Type B pancreatic cell (in vitro differentiated cells): ENCODE measurements around the gene MMP14. TPM values are rescaled to one million over a fixed set of nuclear protein-coding genes. Genes with fewer than 3 reads are reported as not detected.
A peak's percentile ranks its signal among the peaks of the same experiment; 100 is the strongest.
"Not testable (repeated sequence)": the region's sequence is repeated elsewhere in the genome, so short reads cannot be mapped to it uniquely, and the experiment has no call there.

Experiments
- DNase-seq: peaks from one replicate; pipeline ENCODE4 v3.0.0; 2021; ENCODE audit warnings: mixed read lengths; ENCODE audit not compliant: unreplicated experiment; ENCODE audit errors: extremely low spot score
- H3K27ac Mint-ChIP-seq: 2 replicates; pipeline ENCODE4 v1.8.0; 2021; ENCODE audit warnings: mild to moderate bottlenecking, mixed read lengths
- H3K27me3 Mint-ChIP-seq: 2 replicates; pipeline ENCODE4 v1.8.0; 2021; ENCODE audit warnings: mixed read lengths
- H3K36me3 Mint-ChIP-seq: 2 replicates; pipeline ENCODE4 v1.8.0; 2021; ENCODE audit warnings: mixed read lengths
- H3K4me1 Mint-ChIP-seq: one replicate; pipeline ENCODE4 v1.8.0; 2021; ENCODE audit warnings: mixed read lengths; ENCODE audit not compliant: unreplicated experiment
- H3K4me3 Mint-ChIP-seq: 2 replicates; pipeline ENCODE4 v1.8.0; 2021; ENCODE audit warnings: mild to moderate bottlenecking, mixed read lengths
- H3K9me3 Mint-ChIP-seq: 2 replicates; pipeline ENCODE4 v1.8.0; 2021; ENCODE audit warnings: mixed read lengths
- CTCF ChIP-seq: fragments of 200-600 bp; sonication (generic); conservative IDR thresholded peaks from 2 replicates; pipeline ENCODE4 v1.5.0; 2021; ENCODE audit warnings: antibody characterized with exemption, mild to moderate bottlenecking
- long read RNA-seq: library from polyadenylated mRNA; unstranded; transcript quantifications from one replicate; pipeline ENCODE4 v2.0.0, GENCODE V29; 2020
- total RNA-seq: library from RNA; stranded (reverse); gene quantifications from 2 replicates; pipeline ENCODE4 v1.2.1, GENCODE V29; 2021; ENCODE audit warnings: low replicate concordance

MMP14 gene
- total RNA-seq, result 115 and 137 TPM in 2 replicates
- long read RNA-seq, result 0 reads

- peak; percentile 60 for TF ChIP-seq CTCF
- Mint-ChIP-seq H3K36me3 (peaks cover 4% of the 10 kb centered on the region), H3K4me3 (peak within 1 kb of the TSS; percentile 100), H3K27me3 (no peaks in the 10 kb centered on the region), H3K27ac (peak within 1 kb of the TSS; percentile 97), H3K9me3 (no peaks in the 10 kb centered on the region), H3K4me1 (peaks cover 19% of the 10 kb centered on the region)
- DNase-seq, result no peak
Observed at GRCh38 chr14:22836301-22837113, at the start of gene MMP14. Gene MMP14, plus strand, starts transcription at chr14:22836585. Its CDS starts 233 bp downstream, at chr14:22836818.

GRCh38 chr14:22786685-22787084 lies 49.7 kb upstream of the MMP14 start:
- H3K9me3 Mint-ChIP-seq, result no peaks in the 10 kb centered on the region
- H3K4me3 Mint-ChIP-seq, result no peak overlapping the region
- no peaks in the 10 kb centered on the region for H3K36me3 Mint-ChIP-seq
- peaks cover under 1% of the 10 kb centered on the region for H3K4me1 Mint-ChIP-seq
- no peak for TF ChIP-seq CTCF
- no peak overlapping the region for H3K27ac Mint-ChIP-seq
- no peak for DNase-seq
- no peaks in the 10 kb centered on the region for H3K27me3 Mint-ChIP-seq

- no peaks in the 10 kb centered on the region for H3K9me3 Mint-ChIP-seq
- H3K36me3 Mint-ChIP-seq, result no peaks in the 10 kb centered on the region
- no peak overlapping the region for H3K27ac Mint-ChIP-seq
- H3K4me3 Mint-ChIP-seq, result no peak overlapping the region
- H3K4me1 Mint-ChIP-seq, result peaks cover under 1% of the 10 kb centered on the region
- no peak for TF ChIP-seq CTCF
- H3K27me3 Mint-ChIP-seq, result peaks cover 1% of the 10 kb centered on the region
- DNase-seq, result no peak
Observed at GRCh38 chr14:22791301-22791700, 45.1 kb upstream of the MMP14 start.

GRCh38 chr14:22792158-22792557 lies 44.2 kb upstream of the MMP14 start:
- H3K9me3 Mint-ChIP-seq, result no peaks in the 10 kb centered on the region
- no peak overlapping the region for H3K4me3 Mint-ChIP-seq
- H3K4me1 Mint-ChIP-seq, result peaks cover 5% of the 10 kb centered on the region
- TF ChIP-seq CTCF, result no peak
- no peak for DNase-seq
- H3K36me3 Mint-ChIP-seq, result no peaks in the 10 kb centered on the region
- peaks cover 6% of the 10 kb centered on the region for H3K27me3 Mint-ChIP-seq
- no peak overlapping the region for H3K27ac Mint-ChIP-seq

GRCh38 chr14:22793550-22793949 lies 42.8 kb upstream of the MMP14 start:
- H3K4me3 Mint-ChIP-seq, DNase-seq, H3K36me3 Mint-ChIP-seq, H3K4me1 Mint-ChIP-seq, H3K9me3 Mint-ChIP-seq, H3K27ac Mint-ChIP-seq: not testable (repeated sequence)
- H3K27me3 Mint-ChIP-seq, result peaks cover 15% of the 10 kb centered on the region

GRCh38 chr14:22793976-22794375 lies 42.4 kb upstream of the MMP14 start:
- Mint-ChIP-seq H3K4me1 (peaks cover 9% of the 10 kb centered on the region), H3K27ac (no peak overlapping the region), H3K4me3 (no peak overlapping the region), H3K9me3 (no peaks in the 10 kb centered on the region), H3K36me3 (no peaks in the 10 kb centered on the region), H3K27me3 (peaks cover 19% of the 10 kb centered on the region)
- TF ChIP-seq CTCF, result no peak
- no peak for DNase-seq
